Neural crest cell (in vitro differentiated cells): ENCODE data around the gene RBMS3. TPM values are rescaled to one million over a fixed set of nuclear protein-coding genes. Genes with fewer than 3 reads are reported as not detected.

Experiments
- DNase-seq: peaks from one replicate; pipeline ENCODE4 v3.0.0; 2021; ENCODE audit warnings: low read depth, mixed read lengths, low spot score
- H3K27ac Mint-ChIP-seq: one replicate; pipeline ENCODE4 v1.8.0; 2021; ENCODE audit warnings: mild to moderate bottlenecking, mixed read lengths; ENCODE audit not compliant: unreplicated experiment
- H3K27me3 Mint-ChIP-seq: 2 replicates; pipeline ENCODE4 v1.8.0; 2021; ENCODE audit warnings: low read depth, mild to moderate bottlenecking, mixed read lengths
- H3K36me3 Mint-ChIP-seq: 2 replicates; pipeline ENCODE4 v1.8.0; 2021; ENCODE audit warnings: low read depth, mild to moderate bottlenecking, mixed read lengths
- H3K4me1 Mint-ChIP-seq: 2 replicates; pipeline ENCODE4 v1.8.0; 2021; ENCODE audit warnings: mixed read lengths
- H3K4me3 Mint-ChIP-seq: one replicate; pipeline ENCODE4 v1.8.0; 2021; ENCODE audit warnings: mild to moderate bottlenecking, mixed read lengths
- H3K9me3 Mint-ChIP-seq: 2 replicates; pipeline ENCODE4 v1.8.0; 2021; ENCODE audit warnings: mixed read lengths
- CTCF ChIP-seq: fragments of 200-600 bp; sonication (generic); conservative IDR thresholded peaks from 2 replicates; pipeline ENCODE4 v1.5.0; 2021; ENCODE audit warnings: antibody characterized with exemption, mild to moderate bottlenecking
- total RNA-seq: library from RNA; stranded (reverse); gene quantifications from 2 replicates; pipeline ENCODE4 v1.2.1, GENCODE V29; 2021

The RBMS3 gene
- total RNA-seq, 1 donor from 2014 or later: 35.4 TPM

DNA sequence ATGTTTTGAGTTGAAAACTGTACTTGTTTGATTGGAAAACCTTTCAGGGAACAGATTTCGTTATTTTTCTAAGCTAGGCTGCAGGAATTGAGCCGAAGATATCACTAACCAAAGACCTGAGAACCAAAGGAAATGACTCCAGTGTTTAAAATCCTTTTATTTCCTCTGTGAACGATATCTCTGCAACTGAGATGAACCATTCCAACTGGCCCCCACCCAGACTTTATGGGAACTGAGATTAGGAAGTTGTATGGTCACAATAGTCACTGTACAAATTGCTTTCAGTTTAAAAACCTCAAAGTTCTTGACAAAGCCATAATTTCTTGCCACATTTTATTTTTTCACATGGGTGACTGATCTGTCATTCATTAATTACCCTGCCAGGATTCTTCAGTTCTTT lies 232.4 kb downstream of the RBMS3 start:
- DNase-seq: no peak
- peaks cover 27% of the 10 kb centered on the region for H3K4me1 Mint-ChIP-seq
- no peak for TF ChIP-seq CTCF
- H3K36me3 Mint-ChIP-seq: peaks cover 10% of the 10 kb centered on the region
- peaks cover 5% of the 10 kb centered on the region for H3K9me3 Mint-ChIP-seq
- no peaks in the 10 kb centered on the region for H3K27me3 Mint-ChIP-seq
- H3K27ac Mint-ChIP-seq: no peak overlapping the region
- H3K4me3 Mint-ChIP-seq: no peak overlapping the region

GRCh38 chr3:29514170-29514569 lies 233.3 kb downstream of the RBMS3 start:
- Mint-ChIP-seq H3K27ac (no peak overlapping the region), H3K4me1 (peaks cover 35% of the 10 kb centered on the region), H3K4me3 (no peak overlapping the region), H3K9me3 (peaks cover 3% of the 10 kb centered on the region), H3K27me3 (no peaks in the 10 kb centered on the region), H3K36me3 (peaks cover 3% of the 10 kb centered on the region)
- no peak for TF ChIP-seq CTCF
- DNase-seq: no peak

GRCh38 chr3:29514912-29515311 lies 234.0 kb downstream of the RBMS3 start:
- peaks cover 38% of the 10 kb centered on the region for H3K4me1 Mint-ChIP-seq
- no peaks in the 10 kb centered on the region for H3K36me3 Mint-ChIP-seq
- no peaks in the 10 kb centered on the region for H3K9me3 Mint-ChIP-seq
- DNase-seq: no peak
- no peak overlapping the region for H3K27ac Mint-ChIP-seq
- TF ChIP-seq CTCF: no peak
- no peaks in the 10 kb centered on the region for H3K27me3 Mint-ChIP-seq
- H3K4me3 Mint-ChIP-seq: no peak overlapping the region

- TF ChIP-seq CTCF: no peak
- H3K4me1 Mint-ChIP-seq: peaks cover 38% of the 10 kb centered on the region
- H3K36me3 Mint-ChIP-seq: no peaks in the 10 kb centered on the region
- H3K27me3 Mint-ChIP-seq: no peaks in the 10 kb centered on the region
- H3K27ac Mint-ChIP-seq: no peak overlapping the region
- no peak overlapping the region for H3K4me3 Mint-ChIP-seq
- DNase-seq: no peak
- no peaks in the 10 kb centered on the region for H3K9me3 Mint-ChIP-seq
Observed at GRCh38 chr3:29515451-29515850, 234.6 kb downstream of the RBMS3 start.

GRCh38 chr3:29516164-29516563 lies 235.3 kb downstream of the RBMS3 start:
- H3K27ac Mint-ChIP-seq: no peak overlapping the region
- peaks cover 38% of the 10 kb centered on the region for H3K4me1 Mint-ChIP-seq
- H3K36me3 Mint-ChIP-seq: no peaks in the 10 kb centered on the region
- no peak overlapping the region for H3K4me3 Mint-ChIP-seq
- no peaks in the 10 kb centered on the region for H3K27me3 Mint-ChIP-seq
- H3K9me3 Mint-ChIP-seq: no peaks in the 10 kb centered on the region
- DNase-seq: no peak
- no peak for TF ChIP-seq CTCF

- Mint-ChIP-seq H3K4me1 (peaks cover 28% of the 10 kb centered on the region), H3K9me3 (no peaks in the 10 kb centered on the region), H3K36me3 (no peaks in the 10 kb centered on the region), H3K27me3 (no peaks in the 10 kb centered on the region), H3K27ac (no peak overlapping the region), H3K4me3 (no peak overlapping the region)
- TF ChIP-seq CTCF: no peak
- DNase-seq: no peak
Observed at GRCh38 chr3:29520764-29521163, 239.9 kb downstream of the RBMS3 start.
